IPS DF 6.9 (cell line): ENCODE data around the gene SH3D19.
"Not testable (repeated sequence)": the region's sequence is repeated elsewhere in the genome, so short reads cannot be mapped to it uniquely, and the experiment has no call there.

Source experiments
- DNase-seq: peaks from one replicate; pipeline ENCODE4 v3.0.0-alpha.2; 2013; ENCODE audit warnings: low read depth, low spot score
- H3K27ac ChIP-seq: one replicate; pipeline ENCODE4 v1.5.1; 2013; ENCODE audit warnings: low read length, control low read depth
- H3K27me3 ChIP-seq: 2 replicates; pipeline ENCODE4 v1.6.1; 2013; ENCODE audit warnings: mild to moderate bottlenecking, low read length; ENCODE audit not compliant: control insufficient read depth, insufficient read depth
- H3K36me3 ChIP-seq: 2 replicates; pipeline ENCODE4 v1.6.1; 2013; ENCODE audit warnings: low read length; ENCODE audit not compliant: control insufficient read depth, insufficient read depth
- H3K4me1 ChIP-seq: 2 replicates; pipeline ENCODE4 v1.6.1; 2013; ENCODE audit warnings: low read length; ENCODE audit not compliant: control insufficient read depth, insufficient read depth
- H3K4me3 ChIP-seq: 2 replicates; pipeline ENCODE4 v1.5.1; 2013; ENCODE audit warnings: mild to moderate bottlenecking, low read length
- H3K9me3 ChIP-seq: 2 replicates; pipeline ENCODE4 v1.6.1; 2013; ENCODE audit warnings: low read length, inconsistent platforms; ENCODE audit not compliant: control insufficient read depth, insufficient read depth
- WGBS: extraction: QIAGEN DNeasy Blood & Tissue Kit; methylation state at CpG from one replicate; pipeline ENCODE4 v1.1.7; 2013; ENCODE audit warnings: mixed read lengths, missing lambda C conversion rate; ENCODE audit not compliant: insufficient read length, insufficient coverage; 5-methylcytosine and 5-hydroxymethylcytosine counted together

SH3D19 gene

DNA sequence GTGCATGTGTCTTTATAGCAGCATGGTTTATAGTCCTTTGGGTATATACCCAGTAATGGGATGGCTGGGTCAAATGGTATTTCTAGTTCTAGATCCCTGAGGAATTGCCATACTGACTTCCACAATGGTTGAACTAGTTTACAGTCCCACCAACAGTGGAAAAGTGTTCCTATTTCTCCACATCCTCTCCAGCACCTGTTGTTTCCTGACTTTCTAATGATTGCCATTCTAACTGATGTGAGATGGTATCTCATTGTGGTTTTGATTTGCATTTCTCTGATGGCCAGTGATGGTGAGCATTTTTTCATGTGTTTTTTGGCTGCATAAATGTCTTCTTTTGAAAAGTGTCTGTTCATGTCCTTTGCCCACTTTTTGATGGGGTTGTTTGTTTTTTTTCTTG is 56.5 kb downstream of the SH3D19 start:
- not testable (repeated sequence) for H3K27ac ChIP-seq, H3K36me3 ChIP-seq, DNase-seq, H3K27me3 ChIP-seq, H3K4me1 ChIP-seq, H3K4me3 ChIP-seq, H3K9me3 ChIP-seq

DNA sequence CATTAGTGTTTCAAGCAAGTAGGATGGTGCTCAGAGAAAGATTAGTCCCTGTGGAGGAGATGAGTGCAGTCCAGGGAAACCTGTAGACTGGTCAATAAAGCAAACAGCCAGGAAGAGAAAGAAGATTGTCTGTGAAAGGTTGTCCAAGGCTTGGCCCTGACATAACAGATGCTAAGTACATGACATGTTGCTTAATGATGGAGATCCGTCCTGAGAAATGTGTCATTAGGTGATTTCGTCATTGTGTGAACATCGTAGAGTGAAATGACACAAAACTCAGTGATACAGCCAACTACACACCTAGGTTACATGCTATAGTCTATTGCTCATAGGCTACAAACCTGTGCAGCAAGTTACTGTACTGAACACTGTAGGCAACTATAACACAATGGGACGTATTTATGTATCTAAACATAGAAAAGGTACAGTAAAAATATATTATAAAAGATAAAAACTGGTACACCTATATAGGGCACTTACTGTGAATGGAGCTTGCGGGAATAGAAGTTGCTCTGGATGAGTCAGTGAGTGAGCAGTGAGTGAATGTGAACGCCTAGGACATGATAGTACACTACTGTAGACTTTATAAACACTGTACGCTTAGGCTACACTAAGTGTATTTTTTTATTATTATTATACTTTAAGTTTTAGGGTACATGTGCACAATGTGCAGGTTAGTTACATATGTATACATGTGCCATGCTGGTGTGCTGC is 57.4 kb downstream of the SH3D19 start:
- no CpG with 5 or more reads among the region's 7 CpGs for whole genome bisulfite sequencing
- Histone ChIP-seq H3K27ac (no peak overlapping the region), H3K4me3 (no peak overlapping the region), H3K27me3 (no peaks in the 10 kb centered on the region), H3K36me3 (no peaks in the 10 kb centered on the region), H3K4me1 (no peaks in the 10 kb centered on the region), H3K9me3 (no peaks in the 10 kb centered on the region)
- DNase-seq: no peak

DNA sequence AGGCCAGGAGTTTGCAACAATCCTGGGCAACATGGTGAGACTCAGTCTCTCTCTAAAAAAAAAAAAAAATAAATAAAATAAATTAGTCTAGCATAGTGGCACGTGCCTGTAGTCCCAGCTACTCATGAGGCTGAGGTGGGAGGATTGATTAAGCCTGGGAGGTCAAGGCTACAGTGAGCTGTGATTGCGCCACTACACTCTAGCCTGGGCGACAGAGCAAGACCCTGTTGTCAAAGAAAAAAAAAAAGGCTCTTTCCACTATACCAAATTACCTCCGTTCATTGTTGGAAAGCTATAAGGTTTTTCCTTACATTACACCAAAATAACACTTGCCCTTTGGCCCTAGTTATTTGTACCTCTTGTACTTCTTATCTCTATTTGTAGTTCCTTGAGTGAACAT is 58.3 kb downstream of the SH3D19 start:
- WGBS: no CpG with 5 or more reads among the region's 4 CpGs
- Histone ChIP-seq H3K27ac (no peak overlapping the region), H3K4me3 (no peak overlapping the region), H3K36me3 (no peaks in the 10 kb centered on the region), H3K4me1 (no peaks in the 10 kb centered on the region), H3K9me3 (no peaks in the 10 kb centered on the region), H3K27me3 (no peaks in the 10 kb centered on the region)
- no peak for DNase-seq

DNA sequence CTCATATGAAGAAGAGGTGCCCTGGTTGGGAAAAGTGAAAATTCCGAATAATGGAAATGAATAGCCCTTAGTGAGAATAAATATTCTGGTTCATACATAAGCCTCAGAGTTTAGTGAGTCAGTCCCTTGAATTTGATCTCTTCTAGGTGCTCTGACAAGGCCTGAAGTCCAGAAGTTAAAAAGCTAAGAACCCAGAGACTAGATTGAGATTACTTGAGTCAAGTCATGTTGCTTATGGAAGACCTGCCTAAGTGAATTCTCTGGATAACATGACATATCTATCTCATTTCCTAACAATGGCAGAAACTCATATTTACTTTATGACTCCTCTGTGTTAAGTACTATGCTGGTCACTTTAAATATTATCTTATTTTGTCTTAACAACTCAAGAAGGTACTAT is 58.9 kb downstream of the SH3D19 start:
- Histone ChIP-seq H3K9me3 (no peaks in the 10 kb centered on the region), H3K4me3 (no peak overlapping the region), H3K36me3 (no peaks in the 10 kb centered on the region), H3K27me3 (no peaks in the 10 kb centered on the region), H3K4me1 (no peaks in the 10 kb centered on the region), H3K27ac (no peak overlapping the region)
- WGBS: no CpG with 5 or more reads among the region's 1 CpG
- DNase-seq: no peak

DNA sequence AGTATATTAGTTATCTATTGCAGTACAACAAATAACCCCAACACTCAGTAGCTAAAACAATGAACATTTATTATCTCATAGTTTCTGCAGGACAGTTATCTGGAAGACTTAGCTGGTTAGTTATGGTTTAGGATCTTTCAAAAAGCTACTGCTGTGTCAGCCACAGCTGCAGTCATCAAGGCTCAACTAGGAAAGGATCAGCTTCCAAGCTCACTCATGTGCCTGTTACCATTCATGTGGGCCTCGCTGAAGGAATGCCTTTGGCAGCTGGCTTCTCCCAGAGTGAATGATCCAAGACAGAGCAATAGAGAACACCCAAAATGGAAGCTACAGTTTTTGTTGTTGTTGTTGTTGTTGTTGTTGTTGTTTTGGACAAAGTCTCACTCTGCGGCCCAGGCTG is 62.0 kb downstream of the SH3D19 start:
- Histone ChIP-seq H3K4me1 (no peaks in the 10 kb centered on the region), H3K4me3 (no peak overlapping the region), H3K36me3 (no peaks in the 10 kb centered on the region), H3K27ac (no peak overlapping the region), H3K27me3 (no peaks in the 10 kb centered on the region), H3K9me3 (no peaks in the 10 kb centered on the region)
- no peak for DNase-seq
- no CpG with 5 or more reads among the region's 2 CpGs for WGBS

DNA sequence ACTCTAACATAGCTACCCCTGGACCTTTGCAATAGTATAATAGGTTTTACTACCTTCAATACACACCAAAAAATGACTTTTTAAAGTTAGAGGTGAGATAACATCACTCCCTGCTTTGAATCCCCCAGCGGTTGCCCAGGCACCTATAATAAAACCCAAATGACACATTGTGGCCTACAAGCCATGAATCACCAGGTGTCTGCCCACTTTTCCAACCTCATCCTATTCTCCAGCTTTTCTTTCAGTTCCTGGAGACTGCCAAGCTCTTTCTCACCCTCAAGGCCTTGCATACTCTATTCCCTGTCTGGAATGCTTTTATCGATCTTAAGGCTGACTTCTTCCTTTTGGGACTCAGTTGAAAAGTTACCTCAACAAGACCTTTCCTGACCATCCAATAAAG is 64.9 kb downstream of the SH3D19 start:
- Histone ChIP-seq H3K4me1 (no peaks in the 10 kb centered on the region), H3K27me3 (no peaks in the 10 kb centered on the region), H3K4me3 (no peak overlapping the region), H3K36me3 (no peaks in the 10 kb centered on the region), H3K9me3 (no peaks in the 10 kb centered on the region), H3K27ac (no peak overlapping the region)
- DNase-seq: no peak
- no CpG with 5 or more reads among the region's 2 CpGs for WGBS

DNA sequence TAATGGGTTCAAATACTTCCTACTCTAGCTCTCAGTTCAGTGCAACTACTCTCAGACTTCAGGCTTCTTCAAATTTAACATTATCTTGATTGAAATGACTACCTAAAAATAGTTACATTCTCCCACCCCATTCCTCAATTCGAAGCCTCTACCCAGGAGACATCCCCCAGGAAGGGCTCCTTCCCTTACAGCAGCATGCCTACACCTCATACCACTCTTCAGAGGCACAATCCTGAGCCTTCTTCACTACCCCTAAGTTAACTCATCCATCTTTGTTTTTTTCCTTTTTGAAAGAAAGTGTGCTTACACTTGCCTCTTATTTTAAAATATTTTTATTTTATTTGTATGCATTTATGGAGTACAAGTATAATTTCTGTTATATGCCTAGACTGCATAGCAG is 65.7 kb downstream of the SH3D19 start:
- Histone ChIP-seq H3K27me3 (no peaks in the 10 kb centered on the region), H3K4me3 (no peak overlapping the region), H3K36me3 (no peaks in the 10 kb centered on the region), H3K27ac (no peak overlapping the region), H3K9me3 (no peaks in the 10 kb centered on the region), H3K4me1 (no peaks in the 10 kb centered on the region)
- no peak for DNase-seq
- WGBS: no CpG with 5 or more reads among the region's 1 CpG

DNA sequence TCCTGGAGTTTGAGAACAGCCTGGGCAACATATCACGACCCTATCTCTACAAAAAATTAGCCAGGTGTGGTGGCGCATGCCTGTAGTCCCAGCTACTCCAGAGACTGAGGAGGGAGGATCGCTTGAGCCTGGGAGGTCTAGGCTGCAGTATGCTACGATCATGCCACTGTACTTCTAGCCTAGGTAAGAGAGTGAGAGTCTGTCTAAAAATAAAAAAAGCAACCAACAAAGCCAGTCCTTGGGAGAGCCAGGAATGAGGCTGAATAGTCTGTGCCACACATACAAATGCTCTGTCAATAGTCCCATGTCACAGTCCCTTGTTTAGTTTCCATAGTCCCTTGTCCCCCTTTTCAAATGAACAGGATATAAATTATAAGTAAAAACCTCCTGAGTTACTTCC is 67.7 kb downstream of the SH3D19 start:
- no peak for DNase-seq
- no CpG with 5 or more reads among the region's 4 CpGs for WGBS
- no peaks in the 10 kb centered on the region for H3K27me3 ChIP-seq
- H3K4me1 ChIP-seq: no peaks in the 10 kb centered on the region
- H3K36me3 ChIP-seq: no peaks in the 10 kb centered on the region
- no peak overlapping the region for H3K4me3 ChIP-seq
- H3K9me3 ChIP-seq: no peaks in the 10 kb centered on the region
- no peak overlapping the region for H3K27ac ChIP-seq

DNA sequence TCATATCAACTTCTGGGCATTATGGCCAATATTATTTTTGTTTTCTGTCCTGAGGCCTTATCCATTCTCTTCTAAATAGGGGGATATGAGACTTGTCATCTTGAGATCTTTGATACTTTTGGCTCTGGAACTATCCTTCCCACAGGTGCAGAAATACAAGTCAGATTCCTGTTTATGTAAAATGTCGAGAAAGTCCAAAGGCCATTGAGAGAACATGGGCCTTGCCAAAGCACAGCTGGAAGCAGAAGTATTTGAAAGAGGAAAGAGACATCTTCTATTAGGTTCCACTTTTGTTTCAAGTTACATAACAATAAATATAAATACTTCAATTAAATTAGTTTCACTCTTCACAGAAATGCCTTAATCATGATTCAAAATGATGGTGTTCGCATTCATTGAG is 69.3 kb downstream of the SH3D19 start:
- Histone ChIP-seq H3K4me3 (no peak overlapping the region), H3K9me3 (no peaks in the 10 kb centered on the region), H3K27me3 (no peaks in the 10 kb centered on the region), H3K4me1 (peaks cover 4% of the 10 kb centered on the region; the same call in 1 of the 2 replicates), H3K27ac (no peak overlapping the region), H3K36me3 (no peaks in the 10 kb centered on the region)
- no CpG with 5 or more reads among the region's 2 CpGs for WGBS
- DNase-seq: no peak

DNA sequence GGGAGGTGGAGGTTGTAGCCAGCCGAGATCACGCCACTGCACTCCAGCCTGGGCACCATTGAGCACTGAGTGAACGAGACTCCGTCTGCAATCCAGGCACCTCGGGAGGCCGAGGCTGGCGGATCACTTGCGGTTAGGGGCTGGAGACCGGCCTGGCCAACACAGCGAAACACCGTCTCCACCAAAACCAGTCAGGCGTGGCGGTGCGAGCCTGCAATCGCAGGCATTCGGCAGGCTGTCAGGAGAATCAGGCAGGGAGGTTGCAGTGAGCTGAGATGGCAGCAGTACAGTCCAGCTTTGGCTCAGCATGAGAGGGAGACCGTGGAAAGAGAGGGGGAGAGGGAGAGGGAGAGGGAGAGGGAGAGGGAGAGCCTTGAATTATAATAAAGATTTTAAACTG is 69.7 kb downstream of the SH3D19 start:
- H3K9me3 ChIP-seq, H3K27me3 ChIP-seq, H3K36me3 ChIP-seq, H3K4me3 ChIP-seq, H3K27ac ChIP-seq, H3K4me1 ChIP-seq, DNase-seq: not testable (repeated sequence)
- no CpG with 5 or more reads among the region's 17 CpGs for WGBS

DNA sequence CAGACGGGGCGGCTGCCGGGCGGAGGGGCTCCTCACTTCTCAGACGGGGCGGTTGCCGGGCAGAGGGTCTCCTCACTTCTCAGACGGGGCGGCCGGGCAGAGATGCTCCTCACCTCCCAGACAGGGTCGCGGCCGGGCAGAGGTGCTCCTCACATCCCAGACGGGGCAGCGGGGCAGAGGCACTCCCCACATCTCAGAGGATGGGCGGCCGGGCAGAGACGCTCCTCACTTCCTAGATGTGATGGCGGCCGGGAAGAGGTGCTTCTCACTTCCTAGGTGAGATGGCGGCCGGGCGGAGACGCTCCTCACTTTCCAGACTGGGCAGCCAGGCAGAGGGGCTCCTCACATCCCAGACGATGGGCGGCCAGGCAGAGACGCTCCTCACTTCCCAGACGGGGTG is 70.2 kb downstream of the SH3D19 start:
- no CpG with 5 or more reads among the region's 28 CpGs for WGBS

More for the DNA sequence above, 70.2 kb downstream of the SH3D19 start:
- H3K27me3 ChIP-seq, DNase-seq, H3K9me3 ChIP-seq, H3K4me1 ChIP-seq, H3K27ac ChIP-seq, H3K36me3 ChIP-seq, H3K4me3 ChIP-seq: not testable (repeated sequence)
